ENCODE data around the gene RUNX2.

RUNX2 gene

DNA sequence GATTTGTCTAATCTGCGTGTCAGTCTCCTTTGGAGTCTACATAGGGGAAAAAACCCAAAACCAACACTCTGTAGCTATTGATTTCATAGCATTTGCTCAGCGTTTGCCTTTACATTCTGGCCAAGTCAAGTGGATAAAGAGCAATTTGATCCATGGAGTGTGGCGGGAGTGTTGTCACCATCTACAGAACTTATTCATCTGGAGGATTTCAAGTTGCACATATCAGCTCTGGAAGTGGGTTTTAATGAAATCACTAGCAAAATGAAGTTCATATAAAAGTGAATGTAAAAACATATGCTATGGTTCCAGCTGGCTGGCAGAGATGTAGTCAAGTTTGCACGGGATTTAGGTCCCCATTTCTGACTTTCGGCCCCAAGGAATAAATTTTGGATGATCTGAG, 269.3 kb downstream of the RUNX2 start:
- no peak for DNase-seq

DNA sequence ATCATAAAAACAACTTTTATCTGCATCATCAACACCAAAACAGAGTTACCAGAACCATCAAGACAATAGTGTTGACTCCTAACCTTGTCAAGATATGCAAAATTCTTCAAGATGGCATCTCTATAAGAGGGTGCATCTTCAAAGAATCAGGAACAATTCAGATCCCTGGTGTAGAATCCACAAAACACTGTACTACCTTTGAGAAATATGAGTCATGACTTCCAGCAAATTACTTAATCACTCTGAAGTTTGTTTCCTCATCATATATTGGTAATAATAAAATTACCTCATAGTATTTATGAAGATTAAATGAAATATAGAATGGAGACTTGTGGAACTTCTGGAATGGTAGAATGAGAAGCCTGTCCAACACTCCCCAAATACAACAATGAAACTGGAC, 270.9 kb downstream of the RUNX2 start:
- no peak for DNase-seq

DNA sequence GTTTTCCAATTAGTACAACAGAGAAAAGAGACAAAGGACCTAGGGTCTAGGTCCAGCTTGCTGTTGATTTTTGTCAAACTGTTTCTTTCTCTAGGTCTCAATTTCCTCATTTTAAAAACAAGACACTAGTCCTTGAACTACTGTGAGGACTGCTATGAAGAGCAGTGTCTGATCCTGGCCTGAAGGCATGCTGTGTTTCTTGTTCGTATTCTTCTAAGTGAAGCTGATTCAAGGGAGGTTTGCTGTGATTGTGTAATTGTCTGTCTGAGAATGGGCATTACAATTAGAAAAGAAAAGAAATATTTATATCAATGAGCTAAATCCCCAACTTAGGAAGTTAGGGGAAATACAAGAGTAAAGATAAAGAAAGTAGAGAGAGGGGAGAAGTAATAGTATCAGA, 277.8 kb downstream of the RUNX2 start:
- no peak for DNase-seq

DNA sequence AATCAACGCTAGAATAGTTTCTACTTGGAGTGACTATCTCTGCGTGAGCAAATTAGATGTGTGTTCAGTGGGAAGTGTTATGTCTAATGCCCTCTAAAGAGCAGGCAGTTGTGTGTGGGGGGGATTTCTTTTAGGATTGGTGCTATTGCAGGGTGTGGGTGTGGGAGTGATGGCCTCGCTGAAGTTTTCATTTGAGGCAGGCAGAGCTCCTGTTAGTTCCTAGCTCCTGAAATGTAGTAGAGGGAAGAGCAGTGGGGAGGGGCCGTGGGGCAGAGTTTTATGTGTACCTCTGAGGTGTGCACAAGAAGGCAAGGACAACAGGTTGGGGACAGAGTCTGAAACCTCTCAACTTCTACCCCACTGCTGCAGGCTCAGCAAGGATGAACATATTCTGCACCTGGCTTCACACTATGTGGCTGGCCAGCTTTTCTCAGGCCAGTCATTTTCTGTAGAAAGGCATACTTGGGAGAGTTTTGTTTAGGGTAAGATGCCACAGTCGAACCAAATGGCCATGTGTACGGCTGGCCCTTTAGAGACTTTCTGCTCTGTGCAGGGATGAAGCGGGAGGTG, 278.8 kb downstream of the RUNX2 start:
- DNase-seq = no peak

DNA sequence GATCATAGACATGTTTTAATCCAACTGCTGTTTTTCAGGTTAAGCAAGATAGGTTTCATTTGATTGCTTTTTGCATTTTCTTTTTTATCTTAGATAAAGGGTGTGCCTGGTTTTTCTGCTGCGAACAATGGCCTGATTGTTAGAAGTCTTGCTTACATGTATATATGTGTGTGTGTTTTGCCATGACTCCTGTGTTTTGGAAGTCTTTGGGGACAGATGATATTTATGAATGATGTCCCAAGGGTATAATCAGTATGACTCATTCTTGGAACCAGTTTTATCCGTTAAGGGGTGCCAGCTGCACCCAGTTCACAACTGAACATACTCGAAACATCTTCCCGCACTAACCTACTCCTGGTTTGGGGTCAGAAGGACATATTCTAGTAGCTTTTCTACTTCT, 279.7 kb downstream of the RUNX2 start:
- no peak for DNase-seq

DNA sequence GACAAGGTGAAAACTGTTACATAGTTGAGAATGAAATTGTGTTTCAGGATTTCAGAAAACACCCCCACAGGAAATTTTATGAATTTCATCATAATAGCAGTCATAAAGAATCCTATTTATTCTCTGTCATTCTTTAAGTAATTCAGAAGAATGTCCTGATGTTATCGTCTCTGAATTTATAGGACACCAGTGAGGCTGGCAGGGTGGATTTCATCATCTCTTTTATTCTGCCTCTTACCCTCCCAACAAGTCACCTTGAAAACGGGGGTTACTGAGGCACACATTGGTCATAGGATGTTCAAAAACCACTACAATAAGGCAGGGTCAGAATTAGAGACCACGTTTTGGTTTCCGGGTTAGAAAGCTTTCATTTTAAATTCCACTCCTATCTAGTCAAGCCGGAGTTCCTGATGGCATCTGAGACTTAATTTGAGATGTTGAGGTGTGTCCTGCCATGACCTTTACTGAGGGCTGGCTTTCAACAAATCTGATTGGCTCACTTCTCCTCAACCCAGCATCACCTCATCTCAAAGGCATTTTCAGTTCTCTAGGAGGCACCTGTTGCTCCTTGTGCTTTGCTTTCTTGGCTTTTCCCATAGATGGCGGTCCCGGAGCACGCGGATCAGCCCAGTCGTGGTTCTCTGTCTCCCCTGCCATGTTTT, 280.3 kb downstream of the RUNX2 start:
- no peak for DNase-seq

DNA sequence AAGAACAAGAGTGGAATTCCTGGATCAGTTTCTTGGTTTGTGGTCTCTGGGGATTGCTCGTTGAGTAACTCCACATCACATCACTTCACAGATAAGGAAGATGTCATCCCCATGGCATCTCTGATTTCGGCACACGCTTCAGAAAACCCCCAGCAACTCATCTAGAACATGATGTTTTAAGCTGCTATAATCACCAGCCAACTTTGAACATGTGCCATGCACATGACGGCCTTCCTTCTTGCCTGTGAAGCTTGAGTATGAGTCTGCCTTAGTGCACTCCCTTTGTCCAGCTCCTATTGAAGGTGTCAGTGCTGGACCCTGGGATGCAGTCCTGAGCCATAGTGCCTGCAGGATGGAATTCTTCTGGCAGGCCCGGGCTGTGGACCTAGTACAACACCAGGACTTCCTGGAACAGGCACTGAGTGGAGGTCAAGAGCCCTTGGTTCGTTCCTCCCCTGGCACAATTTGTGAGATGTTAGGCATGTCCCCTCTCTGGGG, 281.1 kb downstream of the RUNX2 start:
- DNase-seq = no peak

DNA sequence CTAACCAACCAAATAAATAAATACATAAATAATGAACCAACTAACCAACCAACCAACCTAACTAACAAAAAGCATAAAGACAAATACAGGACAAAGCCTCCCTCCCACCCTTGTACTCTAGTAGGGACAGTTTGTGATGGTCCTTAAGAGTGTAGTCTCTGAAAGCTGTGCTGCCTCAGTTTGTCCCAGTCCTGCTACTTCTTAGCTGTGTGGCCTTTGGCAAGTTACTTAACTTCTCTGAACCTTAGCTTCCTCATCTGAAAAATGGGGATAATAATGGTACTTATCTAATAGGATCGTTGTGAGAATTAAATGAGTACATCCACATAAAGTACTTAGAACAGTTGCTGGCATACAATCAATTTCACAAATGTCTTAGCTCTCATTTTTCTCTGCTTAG, 282.2 kb downstream of the RUNX2 start:
- no peak for DNase-seq

DNA sequence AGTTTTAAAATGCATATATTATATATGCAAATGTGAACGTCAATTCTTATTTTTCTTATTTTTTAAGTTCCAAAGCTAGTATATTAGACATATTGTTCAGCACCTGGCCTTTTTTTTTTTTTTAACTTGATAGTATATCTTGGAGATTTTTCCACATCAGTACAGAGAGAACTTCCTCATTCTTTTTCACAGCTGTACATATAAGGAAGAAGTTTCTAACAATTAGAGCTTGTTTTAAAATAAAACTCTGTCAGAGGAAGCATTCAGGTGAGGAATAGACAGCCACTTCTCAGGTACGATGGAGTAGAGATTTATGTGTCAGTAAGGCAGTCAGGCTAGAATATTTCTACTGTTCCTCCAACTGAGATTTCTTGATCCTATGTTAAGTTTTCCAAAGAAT, 282.7 kb downstream of the RUNX2 start:
- DNase-seq = no peak

DNA sequence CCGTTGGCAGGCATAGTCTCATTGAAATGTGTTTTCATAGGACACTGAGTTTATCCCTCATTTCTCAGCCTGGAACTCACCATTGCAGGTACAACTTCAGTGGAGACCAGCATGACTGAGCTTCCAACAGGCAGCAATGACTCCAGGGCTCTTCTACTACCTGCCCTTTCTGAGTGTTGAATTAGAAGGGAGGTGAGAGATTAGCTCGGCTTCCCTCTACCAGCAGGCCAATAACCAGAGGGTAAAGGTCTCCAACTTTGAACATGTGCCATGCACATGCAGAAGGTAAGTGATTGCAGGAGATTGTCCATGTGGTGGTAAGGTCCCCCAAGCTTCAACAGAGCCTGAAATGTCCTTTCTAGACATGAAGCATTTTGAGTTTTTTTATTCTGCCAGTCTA, 283.4 kb downstream of the RUNX2 start:
- no peak for DNase-seq

DNA sequence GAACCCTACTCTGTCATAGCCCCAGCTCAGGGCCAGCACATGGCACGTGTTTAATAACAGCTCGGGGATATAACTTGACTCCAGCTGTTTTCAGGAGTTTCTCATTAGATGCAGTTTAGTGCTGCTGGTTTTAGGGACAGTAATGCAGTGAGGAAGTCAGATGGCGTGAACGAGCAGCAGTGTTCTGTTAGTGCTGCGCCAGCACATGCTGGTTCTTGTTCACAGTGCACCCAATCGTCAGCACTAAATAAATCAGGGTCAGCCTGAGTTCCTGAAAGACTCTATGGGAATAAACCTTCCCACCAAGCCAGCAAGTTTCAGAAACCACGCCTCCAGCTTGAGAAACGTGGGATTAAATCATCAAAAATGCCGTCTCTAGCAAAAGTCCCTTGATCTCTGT, 285.5 kb downstream of the RUNX2 start:
- no peak for DNase-seq

DNA sequence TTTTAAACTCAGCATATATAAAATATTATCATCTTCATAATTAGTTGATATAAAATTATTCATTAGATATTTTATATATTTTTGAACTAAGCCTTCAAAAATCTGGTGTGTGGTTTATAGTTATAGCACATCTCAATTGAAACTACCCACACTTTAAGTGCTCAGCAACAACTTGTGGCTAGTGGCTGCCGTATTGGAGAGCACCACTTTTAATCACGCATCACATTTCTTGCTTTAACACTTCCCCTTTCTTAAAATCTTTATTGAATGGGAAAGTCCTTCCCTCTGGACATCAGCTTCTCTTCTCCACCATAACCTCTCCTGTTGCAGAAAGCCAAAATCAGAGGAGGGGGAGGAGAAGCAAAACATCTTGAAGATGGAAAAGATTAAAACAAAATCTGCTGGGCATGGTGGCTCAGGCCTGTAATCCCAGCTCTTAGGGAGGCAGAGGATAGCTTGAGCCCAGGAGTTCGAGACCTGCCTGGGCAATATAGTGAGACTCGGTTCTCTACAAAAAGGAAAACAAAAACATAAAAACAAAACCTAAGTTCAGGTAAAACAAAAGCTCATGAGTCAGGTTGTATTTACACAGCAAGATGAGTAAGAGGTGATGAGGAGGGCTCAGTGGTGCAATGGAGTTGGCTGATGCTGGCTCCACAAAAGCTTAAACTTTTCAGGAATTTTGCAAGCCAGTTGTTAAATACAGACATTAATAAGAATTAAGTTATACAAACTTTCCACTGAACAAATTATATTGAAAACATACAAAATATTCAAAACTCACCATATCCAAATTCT, 286.6 kb downstream of the RUNX2 start:
- no peak for DNase-seq

DNA sequence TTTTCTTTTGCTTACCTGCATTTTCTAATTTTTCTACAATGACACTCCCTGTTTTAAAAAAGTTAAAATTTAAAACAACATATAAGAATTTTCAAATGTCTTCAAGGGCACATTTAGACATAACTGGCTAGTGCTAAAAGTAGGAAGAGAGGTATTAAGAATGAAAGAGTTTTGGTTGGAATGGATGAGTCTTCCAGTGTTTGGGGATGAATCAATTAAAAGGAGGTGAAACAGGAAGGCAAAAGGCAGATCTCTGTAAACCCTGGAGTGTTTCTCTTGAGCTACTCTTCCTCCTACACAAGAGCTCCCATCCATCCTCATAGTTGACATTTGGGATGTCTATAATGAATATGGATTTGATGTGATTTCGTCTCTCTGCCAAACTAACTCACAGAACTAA, 288.1 kb downstream of the RUNX2 start:
- no peak for DNase-seq

DNA sequence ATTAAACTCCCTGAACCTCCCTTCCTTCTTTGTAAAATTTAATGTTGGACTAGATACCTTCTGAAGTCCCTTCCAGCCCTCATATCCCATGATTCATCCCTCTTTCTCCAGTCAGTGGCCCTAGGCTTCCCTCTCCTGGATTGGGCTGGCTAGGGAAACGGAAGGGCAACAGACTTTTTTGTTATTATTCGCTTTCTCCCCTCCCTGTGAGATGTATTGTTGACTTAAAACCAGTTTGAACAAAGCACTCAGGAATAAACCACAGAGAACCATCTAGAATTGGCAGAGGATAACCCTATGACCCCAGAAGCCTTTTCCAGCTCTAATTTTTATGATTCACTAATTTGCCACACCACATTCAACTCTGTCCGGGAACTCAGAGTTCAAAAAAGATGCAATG, 289.3 kb downstream of the RUNX2 start:
- DNase-seq = no peak

DNA sequence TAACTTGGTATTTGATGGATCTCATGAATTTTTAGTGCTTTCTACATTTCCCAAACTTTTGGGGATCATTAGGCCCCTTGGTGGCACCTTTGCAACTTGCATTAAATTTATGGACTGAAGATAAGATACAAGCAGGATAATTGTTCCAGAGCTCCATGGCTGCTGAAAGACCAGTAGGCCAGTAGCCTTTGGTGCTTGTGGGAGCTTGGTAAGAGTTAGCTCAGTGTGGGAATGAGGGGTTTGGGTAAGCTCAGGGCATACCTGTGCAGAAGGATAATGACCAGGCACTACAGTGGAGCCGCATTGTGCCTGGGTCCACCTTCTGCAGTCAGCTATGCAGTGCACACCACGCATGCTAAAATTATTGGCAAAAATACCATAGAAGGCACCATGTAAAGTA, 290.1 kb downstream of the RUNX2 start:
- DNase-seq = no peak

DNA sequence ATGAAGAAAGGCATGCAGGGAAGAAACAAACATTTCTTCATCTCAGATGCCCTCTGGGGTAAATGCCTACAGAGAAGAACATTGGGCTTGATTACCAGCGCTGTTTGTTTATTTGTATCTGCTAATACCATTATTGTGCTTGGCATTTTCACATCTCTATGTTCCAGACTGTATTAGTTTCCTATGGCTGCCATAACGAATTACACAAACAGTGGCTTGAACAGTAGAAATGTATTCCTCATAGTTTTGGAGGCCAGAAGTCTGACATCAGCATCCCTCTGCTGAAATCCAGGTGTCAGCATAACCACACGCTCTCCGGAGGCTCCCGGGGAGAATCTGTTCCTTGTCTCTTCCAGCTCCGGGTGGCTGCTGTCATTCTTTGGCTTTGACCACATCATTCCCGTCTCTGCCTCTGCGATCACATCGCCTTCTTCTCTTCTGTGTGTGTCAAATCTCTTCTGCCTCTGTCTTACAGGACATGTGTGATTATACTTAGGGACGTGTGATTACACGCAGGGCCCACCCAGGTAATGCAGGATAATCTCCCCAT, 291.2 kb downstream of the RUNX2 start:
- no peak for DNase-seq

DNA sequence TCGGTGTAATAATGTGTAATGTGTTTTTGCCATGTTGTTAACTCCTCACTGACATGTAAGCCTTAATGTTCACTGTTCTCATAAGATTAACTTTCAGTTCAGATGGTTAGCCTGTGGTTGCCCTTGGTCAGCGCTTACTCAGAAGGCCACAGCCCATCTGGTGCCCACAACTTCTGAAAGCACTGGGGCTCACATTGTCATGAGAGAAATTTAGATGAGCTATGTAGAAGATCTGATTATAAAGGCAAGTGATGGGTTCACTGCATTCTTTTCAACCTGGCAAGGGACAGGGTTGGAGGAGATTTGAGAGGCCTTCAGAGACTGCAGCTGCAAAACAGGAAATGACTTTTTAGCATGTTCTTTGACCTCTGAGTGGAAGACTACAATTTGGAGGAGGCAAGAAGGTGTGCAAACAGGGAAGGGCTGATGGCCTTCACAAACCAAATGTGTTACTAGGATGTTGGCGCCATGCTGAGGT, 291.9 kb downstream of the RUNX2 start:
- DNase-seq = no peak

DNA sequence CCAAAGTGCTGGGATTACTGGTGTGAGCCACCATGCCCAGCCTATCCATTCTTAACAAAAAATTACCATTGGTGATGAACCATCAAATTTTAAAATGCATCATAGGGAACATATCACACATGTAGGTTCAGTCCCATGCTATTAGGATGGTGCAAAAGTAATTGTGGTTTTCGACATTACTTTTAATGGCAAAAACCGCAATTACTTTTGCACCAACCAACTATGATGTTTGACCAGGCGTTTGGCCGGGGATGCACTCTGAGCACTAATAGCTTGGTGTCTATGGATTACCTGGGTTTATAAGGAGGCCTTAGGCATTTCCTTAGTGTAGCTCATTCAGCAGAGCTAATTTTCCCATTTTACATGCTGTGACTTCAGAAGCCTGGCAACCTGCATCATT, 296.1 kb downstream of the RUNX2 start:
- DNase-seq = no peak

DNA sequence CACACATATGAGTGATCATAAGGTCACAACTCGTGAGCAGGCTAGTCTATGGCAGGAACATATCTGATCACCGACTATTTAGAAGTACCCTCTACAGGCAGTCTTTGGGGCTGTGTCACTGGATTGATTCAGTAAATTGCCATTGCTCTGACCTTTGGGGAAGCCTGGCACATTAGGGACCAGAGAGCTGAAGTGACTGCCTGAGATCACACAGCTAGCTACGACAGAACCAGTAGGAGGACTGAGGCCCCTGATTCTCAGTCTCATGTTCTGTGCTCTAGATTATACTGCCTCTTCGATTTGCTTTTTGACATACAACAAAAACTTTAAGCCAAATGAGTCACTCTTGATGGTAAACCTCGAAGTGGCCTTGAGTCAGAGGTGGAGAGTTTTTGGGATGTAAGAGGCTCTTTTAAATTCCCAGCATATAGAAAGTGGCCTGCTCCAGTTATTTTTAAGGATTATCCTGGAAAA, 297.1 kb downstream of the RUNX2 start:
- no peak for DNase-seq

DNA sequence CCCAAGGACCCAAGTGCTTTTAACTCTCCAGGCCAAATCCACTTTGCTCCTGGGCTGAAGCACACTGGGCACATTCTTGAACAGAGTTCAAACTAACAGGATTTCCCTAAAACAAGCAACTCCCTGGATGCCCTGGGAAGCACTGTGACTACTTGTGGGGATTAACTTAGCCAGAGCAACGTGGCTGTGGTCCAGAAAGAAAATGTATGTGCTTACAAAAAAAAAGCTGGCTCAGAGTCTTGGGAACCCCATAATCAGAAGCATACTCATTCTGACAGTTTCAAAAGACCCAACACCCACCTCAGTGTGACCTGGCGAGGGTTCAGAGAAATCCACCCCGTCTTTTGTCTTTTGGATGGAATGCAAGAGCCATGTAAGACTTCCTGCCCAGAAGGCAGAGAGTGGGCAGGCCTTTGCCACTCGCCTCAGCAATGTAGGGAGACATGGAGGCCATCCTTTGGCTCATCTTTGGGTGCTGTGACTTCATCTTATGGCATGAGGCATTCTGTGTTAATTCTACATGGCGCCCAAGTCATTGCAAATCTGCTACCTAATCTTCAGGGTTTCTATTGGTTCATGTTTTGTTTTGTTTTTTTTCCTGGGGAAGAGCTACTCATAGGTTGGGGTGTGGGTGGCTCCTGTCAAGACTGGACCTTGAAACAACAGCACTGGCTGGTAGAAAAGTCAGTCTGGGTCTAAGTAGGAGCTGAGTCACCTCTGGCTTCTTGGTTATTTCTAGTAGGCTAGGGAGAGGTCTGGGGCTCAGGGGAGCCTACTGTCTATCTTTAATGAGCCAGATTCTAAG, 298.2 kb downstream of the RUNX2 start:
- no peak for DNase-seq

DNA sequence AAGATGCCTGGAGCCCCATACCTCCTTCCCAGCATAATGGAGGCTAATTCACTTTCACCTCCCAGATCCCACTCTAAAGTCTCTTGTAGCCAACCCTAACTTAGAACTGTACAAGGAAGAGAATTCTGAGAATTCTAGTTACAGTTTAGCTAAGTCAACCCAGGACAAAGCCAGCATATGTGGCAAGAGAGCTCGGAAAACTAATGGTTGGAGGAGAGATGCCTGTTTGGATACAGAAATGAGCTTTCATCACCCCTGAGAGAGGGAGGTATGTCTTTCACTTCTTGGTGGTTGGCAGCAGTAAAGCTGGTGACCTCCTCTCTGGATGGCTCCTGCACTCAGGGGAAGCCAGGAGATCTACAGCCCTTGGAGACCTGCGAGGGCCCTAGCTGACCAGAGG, 302.2 kb downstream of the RUNX2 start:
- no peak for DNase-seq

DNA sequence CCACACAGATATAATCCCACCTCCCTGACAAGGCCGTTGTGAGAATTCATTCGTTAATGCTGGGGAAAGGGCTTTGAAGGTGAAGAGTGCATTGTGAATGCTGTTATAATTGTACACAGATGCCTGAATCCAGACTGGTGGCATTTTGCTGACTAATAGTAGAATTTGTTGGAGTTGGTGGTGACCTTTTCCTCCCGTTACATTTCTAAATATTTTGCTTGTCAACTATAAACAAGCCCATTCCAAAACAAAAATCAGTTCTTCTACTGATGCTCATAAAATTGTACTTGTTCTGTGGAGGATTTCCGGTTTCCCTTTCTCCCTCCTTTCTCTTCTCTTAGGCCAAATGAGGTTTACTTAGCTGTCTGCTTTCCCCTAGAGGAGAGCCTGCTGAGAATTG, 302.7 kb downstream of the RUNX2 start:
- DNase-seq = no peak

DNA sequence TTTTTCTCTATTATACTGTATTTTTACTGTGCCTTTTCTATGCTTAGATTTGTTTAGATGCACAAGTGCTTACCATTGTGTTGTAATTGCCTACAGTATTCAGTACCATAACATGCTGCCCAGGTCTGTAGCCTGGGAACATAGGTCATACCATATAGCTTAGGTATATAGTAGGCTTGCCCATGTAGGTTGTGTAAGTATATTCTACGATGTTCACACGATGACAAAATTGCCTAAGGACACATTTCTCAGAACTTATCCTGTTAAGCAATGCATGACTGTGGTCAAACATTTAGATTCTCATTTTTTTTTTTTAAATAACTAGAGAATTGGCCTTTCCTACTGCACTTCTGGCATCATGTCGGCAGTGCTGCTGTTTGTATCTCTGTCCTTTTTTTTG, 303.3 kb downstream of the RUNX2 start:
- DNase-seq = no peak
